H1 (cell line): ENCODE measurements around the gene S1PR3. TPM values are rescaled to one million over a fixed set of nuclear protein-coding genes. Genes with fewer than 3 reads are reported as not detected.

Experiments
- CTCF ChIA-PET: fragments of 300-600 bp; sonication (Branson Sonifier 250); formaldehyde crosslinking; loops from one replicate; lab custom pipeline; 2021; ENCODE audit not compliant: partially characterized antibody; lab: Charles Lee
- POLR2A ChIA-PET: fragments of 300-600 bp; sonication (Branson Sonifier 250); formaldehyde crosslinking; loops from one replicate; lab custom pipeline; 2021; ENCODE audit warnings: inconsistent platforms; ENCODE audit not compliant: partially characterized antibody; lab: Charles Lee
- DNase-seq, 2 experiments: peaks; one replicate each; pipeline versions ENCODE4 v3.0.0 to v3.0.0-alpha.2; 2010 to 2022; ENCODE audit warnings: low spot score in 2 of 2, low read depth in 1 of 2, mixed read lengths in 1 of 2
- FAIRE-seq: peaks from 2 replicates; lab custom pipeline; 2011; peaks lifted over from hg19 to GRCh38; lab: Jason Lieb, UNC
- H2AFZ ChIP-seq: 2 replicates; pipeline ENCODE4 v1.8.1; 2012; ENCODE audit warnings: low read length, inconsistent platforms
- H2AK5ac ChIP-seq: 2 replicates; pipeline ENCODE4 v1.6.1; 2013; ENCODE audit warnings: low read depth, low read length
- H2BK120ac ChIP-seq: replicated peaks from 2 replicates; pipeline ENCODE3; 2013; ENCODE audit warnings: low read depth, low read length, inconsistent platforms
- H2BK12ac ChIP-seq: 2 replicates; pipeline ENCODE4 v1.6.1; 2013; ENCODE audit warnings: low read depth, low read length
- H2BK15ac ChIP-seq: 2 replicates; pipeline ENCODE4 v1.6.1; 2013; ENCODE audit warnings: low read length
- H2BK20ac ChIP-seq: 2 replicates; pipeline ENCODE4 v1.6.1; 2013; ENCODE audit warnings: low read length
- H2BK5ac ChIP-seq: 2 replicates; pipeline ENCODE4 v1.6.1; 2013; ENCODE audit warnings: low read depth, low read length
- H3K14ac ChIP-seq: 2 replicates; pipeline ENCODE4 v1.6.1; 2013; ENCODE audit warnings: inconsistent platforms; ENCODE audit not compliant: insufficient read length
- H3K18ac ChIP-seq: 2 replicates; pipeline ENCODE4 v1.6.1; 2013; ENCODE audit warnings: low read length; ENCODE audit errors: extremely low read depth
- H3K23ac ChIP-seq: 2 replicates; pipeline ENCODE4 v1.6.1; 2013; ENCODE audit warnings: inconsistent platforms; ENCODE audit not compliant: insufficient read length
- H3K23me2 ChIP-seq: 2 replicates; pipeline ENCODE4 v1.6.1; 2013; ENCODE audit warnings: low read depth, low read length
- H3K27ac ChIP-seq: 2 replicates; pipeline ENCODE4 v1.6.1; 2011; ENCODE audit warnings: low read depth, low read length, inconsistent platforms
- H3K27me3 ChIP-seq, 4 experiments: replicated peaks in 1 of 4; 1 replicate in 1 of 4; 2 replicates in 3 of 4; pipeline versions ENCODE4 v1.6.1 to v1.8.1; 2011 to 2013; ENCODE audit warnings: low read length in 3 of 4, mild to moderate bottlenecking in 3 of 4, inconsistent platforms in 2 of 4, mixed read lengths in 2 of 4, moderate library complexity in 1 of 4; ENCODE audit not compliant: control insufficient read depth in 3 of 4, insufficient read depth in 3 of 4; ENCODE audit errors: extremely low read depth in 1 of 4
- H3K36me3 ChIP-seq, 4 experiments: 2 replicates each; pipeline versions ENCODE4 v1.6.1 to v1.8.1; 2011 to 2013; ENCODE audit warnings: mild to moderate bottlenecking in 4 of 4, low read length in 3 of 4, moderate library complexity in 2 of 4, control low read depth in 1 of 4, inconsistent platforms in 1 of 4; ENCODE audit not compliant: insufficient read depth in 4 of 4, control insufficient read depth in 2 of 4
- H3K4ac ChIP-seq: replicated peaks from 2 replicates; pipeline ENCODE3; 2013; ENCODE audit warnings: low read length, low read depth, mixed read lengths, inconsistent platforms; ENCODE audit not compliant: insufficient read length
- H3K4me1 ChIP-seq, 4 experiments: replicated peaks in 1 of 4; 1 replicate in 1 of 4; 2 replicates in 3 of 4; pipeline versions ENCODE4 v1.6.1 to v1.8.1; 2011 to 2013; ENCODE audit warnings: low read length in 3 of 4, inconsistent platforms in 2 of 4, mixed read lengths in 1 of 4; ENCODE audit not compliant: insufficient read depth in 4 of 4, control insufficient read depth in 3 of 4
- H3K4me2 ChIP-seq, 2 experiments: 2 replicates each; pipeline versions ENCODE4 v1.6.1 to v1.8.1; 2011 to 2013; ENCODE audit warnings: low read depth in 2 of 2, low read length in 2 of 2, control low read depth in 1 of 2, inconsistent platforms in 1 of 2, mild to moderate bottlenecking in 1 of 2; ENCODE audit not compliant: insufficient read depth in 1 of 2
- H3K4me3 ChIP-seq, 4 experiments: fragments of 200-600, 300-600 bp in 1 of 4; sonication (generic), shearing (Covaris generic), sonication (Bioruptor Twin) in 1 of 4; 2 replicates each; pipeline versions ENCODE4 v1.5.1 to v1.8.1; 2011 to 2016; ENCODE audit warnings: low read length in 4 of 4, low read depth in 3 of 4, control low read depth in 2 of 4, inconsistent platforms in 2 of 4, mild to moderate bottlenecking in 2 of 4, mixed read lengths in 1 of 4, moderate library complexity in 1 of 4; ENCODE audit not compliant: insufficient read depth in 2 of 4; ENCODE audit errors: extremely low read depth in 1 of 4
- H3K56ac ChIP-seq: replicated peaks from 2 replicates; pipeline ENCODE3; 2013; ENCODE audit warnings: low read depth, mild to moderate bottlenecking, mixed read lengths, low read length, inconsistent platforms; ENCODE audit not compliant: insufficient read length
- H3K79me1 ChIP-seq: 2 replicates; pipeline ENCODE4 v1.6.1; 2013; ENCODE audit warnings: low read depth, low read length, control low read depth
- H3K79me2 ChIP-seq, 2 experiments: 2 replicates each; pipeline versions ENCODE4 v1.6.1 to v1.8.1; 2012 to 2013; ENCODE audit warnings: low read length in 2 of 2, mild to moderate bottlenecking in 2 of 2, inconsistent platforms in 1 of 2; ENCODE audit not compliant: insufficient read depth in 2 of 2, control insufficient read depth in 1 of 2
- H3K9ac ChIP-seq, 4 experiments: replicated peaks in 1 of 4; 1 replicate in 1 of 4; 2 replicates in 3 of 4; pipeline versions ENCODE4 v1.6.1 to v1.8.1; 2011 to 2013; ENCODE audit warnings: low read depth in 3 of 4, low read length in 3 of 4, control low read depth in 2 of 4, mild to moderate bottlenecking in 2 of 4, moderate library complexity in 2 of 4, inconsistent platforms in 1 of 4; ENCODE audit errors: extremely low read depth in 1 of 4
- H3K9me3 ChIP-seq, 2 experiments: 2 replicates each; pipeline versions ENCODE4 v1.6.1 to v1.8.1; 2012 to 2013; ENCODE audit warnings: mild to moderate bottlenecking in 2 of 2, moderate library complexity in 2 of 2, control low read depth in 1 of 2, inconsistent platforms in 1 of 2, low read depth in 1 of 2, low read length in 1 of 2, mixed read lengths in 1 of 2; ENCODE audit not compliant: insufficient read depth in 2 of 2
- H4K20me1 ChIP-seq, 2 experiments: replicated peaks in 1 of 2; 2 replicates each; pipeline versions ENCODE3 to v1.8.1; 2011 to 2013; ENCODE audit warnings: inconsistent platforms in 2 of 2, low read length in 2 of 2, mild to moderate bottlenecking in 1 of 2; ENCODE audit not compliant: insufficient read depth in 2 of 2, control insufficient read depth in 1 of 2
- H4K5ac ChIP-seq: 2 replicates; pipeline ENCODE4 v1.6.1; 2013; ENCODE audit warnings: low read length, low read depth, mixed read lengths, inconsistent platforms; ENCODE audit not compliant: insufficient read length
- H4K8ac ChIP-seq: 2 replicates; pipeline ENCODE4 v1.8.0; 2013; ENCODE audit warnings: mild to moderate bottlenecking, moderate library complexity, low read length, inconsistent platforms; ENCODE audit not compliant: insufficient read depth; ENCODE audit errors: extremely low read depth
- H4K91ac ChIP-seq: replicated peaks from 2 replicates; pipeline ENCODE3; 2013; ENCODE audit warnings: low read length, mixed read lengths, inconsistent platforms; ENCODE audit not compliant: insufficient read length
- BCL11A ChIP-seq, 2 experiments: IDR thresholded peaks; one replicate each; pipeline ENCODE4 v1.6.1; 2011; ENCODE audit warnings: low read depth in 2 of 2, low read length in 2 of 2, mild to moderate bottlenecking in 2 of 2
- PHF8 ChIP-seq: fragments of 200-600 bp; sonication (generic); conservative IDR thresholded peaks from 2 replicates; pipeline ENCODE4 v1.7.1; 2012; ENCODE audit warnings: low read depth, mild to moderate bottlenecking, inconsistent platforms, low read length, moderate library complexity
- RBBP5 ChIP-seq: IDR thresholded peaks from 2 replicates; pipeline ENCODE4 v1.7.1; 2012; ENCODE audit warnings: low read depth, mild to moderate bottlenecking, inconsistent platforms, low read length, moderate library complexity, borderline replicate concordance
- SIRT6 ChIP-seq: IDR thresholded peaks from one replicate; pipeline ENCODE4 v1.7.1; 2012; ENCODE audit warnings: low read length, inconsistent platforms
- SRF ChIP-seq: IDR thresholded peaks from 2 replicates; pipeline ENCODE4 v1.6.1; 2011; ENCODE audit warnings: mild to moderate bottlenecking, low read depth, low read length, moderate library complexity
- WGBS, 2 experiments: shearing (Covaris generic) in 1 of 2; methylation state at CpG; one replicate each; pipeline versions ENCODE4 v1.1.6 to v1.1.7; 2013 to 2015; ENCODE audit warnings: low lambda C conversion rate in 2 of 2, mixed read lengths in 2 of 2, inconsistent platforms in 1 of 2, low coverage in 1 of 2, missing lambda C conversion rate in 1 of 2; ENCODE audit not compliant: insufficient replicate concordance in 2 of 2, insufficient coverage in 1 of 2, insufficient read length in 1 of 2; ENCODE audit errors: extremely low coverage in 1 of 2, missing lambda C conversion rate in 1 of 2; 5-methylcytosine and 5-hydroxymethylcytosine counted together
- polyA plus RNA-seq, 7 experiments: library from polyadenylated mRNA; depleted of rRNA in 3 of 7; stranded (reverse) in 5 of 7; unstranded in 2 of 7; fragments of >200 nt in 5 of 7; fragments of 200-250 nt in 2 of 7; gene quantifications; 1 replicate in 5 of 7; 2 replicates in 1 of 7; 4 replicates in 1 of 7; pipeline versions ENCODE4 v1.2.1 to v1.2.3, GENCODE V29; 2011 to 2013; ENCODE audit warnings: missing spikeins in 2 of 7, mixed read lengths in 2 of 7
- total RNA-seq: library from RNA; stranded (reverse); fragmentation: NEBNext Ultra II Directional; extraction: Animal tissue kit (Norgen Biotek cat#: 25700); gene quantifications from 2 replicates; pipeline ENCODE4 v1.2.1, GENCODE V29; 2021

S1PR3 gene
- total and polyA plus RNA-seq, 2 of the 8 experiments (the other 6 are each of a cell fraction or from before 2014, with no cell fraction given): 3.7 to 6.4 TPM

DNA sequence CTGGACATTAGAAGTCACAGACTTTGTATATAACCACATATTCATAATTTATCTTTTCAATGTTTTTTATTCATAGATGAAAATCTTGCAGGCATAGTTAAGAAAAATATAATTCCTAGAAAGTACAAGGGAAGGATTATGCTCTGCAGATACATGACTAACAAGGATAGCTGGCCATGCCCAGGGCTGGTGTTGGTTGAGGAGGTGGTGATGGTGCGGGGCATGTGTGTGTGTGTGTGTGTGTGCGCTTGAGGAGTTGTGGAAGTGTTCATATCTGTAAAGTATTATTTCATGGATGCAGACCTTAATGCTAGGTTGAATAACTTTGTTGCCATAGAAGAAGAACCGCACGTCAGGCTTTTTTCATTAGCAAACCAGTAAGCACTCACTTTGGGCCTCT is 1.3 kb downstream of the S1PR3 start:
- no peak overlapping the region for H2AK5ac ChIP-seq
- H3K27me3 ChIP-seq: peaks cover 0 to 4% (median 1%) of the 10 kb centered on the region in 4 experiments; a peak in 2 of 7 replicates
- POLR2A ChIA-PET: no interaction called here
- H3K36me3 ChIP-seq: no peaks in the 10 kb centered on the region; a peak in 1 of 8 replicates
- H3K23me2 ChIP-seq: peaks cover 12% of the 10 kb centered on the region
- no peak overlapping the region for H2BK5ac ChIP-seq
- H4K91ac ChIP-seq: no peak overlapping the region
- no peak for FAIRE-seq
- no peak overlapping the region for H2BK120ac ChIP-seq
- H2BK15ac ChIP-seq: no peak overlapping the region
- H3K56ac ChIP-seq: no peak overlapping the region
- H3K9ac ChIP-seq: no peak overlapping the region
- H3K4ac ChIP-seq: no peak overlapping the region
- no peak overlapping the region for H3K14ac ChIP-seq
- 80% methylated on average over 4 of the region's 4 CpGs; no CpG with 5 or more reads in 1 of the 2 experiments for WGBS, 2 experiments
- no peak overlapping the region for H4K8ac ChIP-seq
- no peaks in the 10 kb centered on the region for H3K79me1 ChIP-seq
- H3K23ac ChIP-seq: no peak overlapping the region
- H4K5ac ChIP-seq: no peak overlapping the region
- CTCF ChIA-PET: interaction anchor here (1.0 to 1.2 kb wide), 2 partner anchors 107 to 252 kb away, joined by 3 read pairs; no protein-coding TSS in a partner anchor
- TF ChIP-seq PHF8 (no peak), BCL11A (IDR thresholded peaks at IDR 0.05; ENCODE audit: low read depth in 2 of 2, low read length in 2 of 2) (no peak), SRF (no peak), SIRT6 (no peak), RBBP5 (no peak)
- no peak overlapping the region for H3K27ac ChIP-seq
- H3K9me3 ChIP-seq: no peaks in the 10 kb centered on the region
- H3K4me3 ChIP-seq: peak overlapping the region in 3 of 4 experiments; percentile 70 to 82 (median 78); a peak in 4 of 8 replicates
- peaks cover 3 to 4% of the 10 kb centered on the region in 2 experiments for H4K20me1 ChIP-seq
- no peak overlapping the region for H2BK12ac ChIP-seq
- H3K79me2 ChIP-seq: 0 out of 4 replicates have a peak, but pooled peaks cover 0 to 4% of the 10 kb centered on the region in 2 experiments
- H2BK20ac ChIP-seq: no peak overlapping the region
- peak in 1 of 2 experiments; percentile 16 for DNase-seq
- H3K18ac ChIP-seq: no peak overlapping the region
- H2AFZ ChIP-seq: no peak overlapping the region
- H3K4me1 ChIP-seq: peaks cover 5 to 14% (median 12%) of the 10 kb centered on the region in 4 experiments
- peak overlapping the region; percentile 76 to 84; a peak in 3 of 4 replicates for H3K4me2 ChIP-seq
